ENCODE results near the gene CCK.

Gene CCK

GRCh38 chr3:42224178-42224577 lies 41.8 kb downstream of the CCK start:
- DNase-seq (ENCODE audit: low spot score): no peak
- no peak overlapping the region for H3K27ac ChIP-seq
- ChIA-PET POLR2A (ENCODE audit: low non-redundant PET) (no interaction called here), CTCF (no interaction called here)
- TF ChIP-seq CTCF (conservative IDR thresholded peaks at IDR 0.05; ENCODE audit: low read depth): no peak

- no peak for TF ChIP-seq CTCF (conservative IDR thresholded peaks at IDR 0.05; ENCODE audit: low read depth)
- DNase-seq (ENCODE audit: low spot score): no peak
- ChIA-PET POLR2A (ENCODE audit: low non-redundant PET) (no interaction called here), CTCF (interaction anchor here (0.6 kb wide), 1 partner anchor 222 kb away, joined by 3 read pairs; no protein-coding TSS in a partner anchor)
- no peak overlapping the region for H3K27ac ChIP-seq
These were observed 42.9 kb downstream of the CCK start for GRCh38 chr3:42222942-42223693.

- ChIA-PET CTCF (interaction anchor here (0.9 to 1.0 kb wide), 2 partner anchors 26 to 29 kb away, joined by 3 read pairs; no protein-coding TSS in a partner anchor), POLR2A (ENCODE audit: low non-redundant PET) (no interaction called here)
- no peak overlapping the region for H3K27ac ChIP-seq
- no peak for TF ChIP-seq CTCF (conservative IDR thresholded peaks at IDR 0.05; ENCODE audit: low read depth)
- no peak for DNase-seq (ENCODE audit: low spot score)
These were observed 45.4 kb downstream of the CCK start for GRCh38 chr3:42220436-42221121.

- no peak overlapping the region for H3K27ac ChIP-seq
- no peak for TF ChIP-seq CTCF (conservative IDR thresholded peaks at IDR 0.05; ENCODE audit: low read depth)
- DNase-seq (ENCODE audit: low spot score): no peak
- POLR2A ChIA-PET (ENCODE audit: low non-redundant PET): no interaction called here
- CTCF ChIA-PET: no interaction called here
These were observed 49.1 kb downstream of the CCK start for GRCh38 chr3:42216931-42217333.

- DNase-seq (ENCODE audit: low spot score): no peak
- CTCF ChIA-PET: no interaction called here
- no peak for TF ChIP-seq CTCF (conservative IDR thresholded peaks at IDR 0.05; ENCODE audit: low read depth)
- POLR2A ChIA-PET (ENCODE audit: low non-redundant PET): no interaction called here
- H3K27ac ChIP-seq: no peak overlapping the region
These were observed 49.7 kb downstream of the CCK start for GRCh38 chr3:42216302-42216701.

- no peak for TF ChIP-seq CTCF (conservative IDR thresholded peaks at IDR 0.05; ENCODE audit: low read depth)
- POLR2A ChIA-PET (ENCODE audit: low non-redundant PET): no interaction called here
- CTCF ChIA-PET: interaction anchor here (0.6 to 0.8 kb wide), 2 partner anchors 15 to 44 kb away, joined by 3 read pairs; no protein-coding TSS in a partner anchor
- H3K27ac ChIP-seq: no peak overlapping the region
- DNase-seq (ENCODE audit: low spot score): no peak
These were observed 51.3 kb downstream of the CCK start for GRCh38 chr3:42214565-42215283.

Measured in RWPE1 (cell line).